Measurements from ENCODE around the gene METAP2. TPM values are rescaled to one million over a fixed set of nuclear protein-coding genes. Genes with fewer than 3 reads are reported as not detected.

METAP2 gene
- polyA plus RNA-seq, 1 donor from 2014 or later, result 37.5 TPM

Other genes with a start within 250 kb of the METAP2 start
- gene USP44, start 77.3 kb downstream of the METAP2 start, polyA plus RNA-seq, result 5.5 TPM

All from IgD-negative memory B cell (primary cell).